Midbrain (tissue), 1 donor: ENCODE data around the gene XIRP2.
"Not testable (repeated sequence)": the region's sequence is repeated elsewhere in the genome, so short reads cannot be mapped to it uniquely, and the experiment has no call there.

ENCODE experiments used
- DNase-seq: peaks from one replicate; lab custom pipeline; 2025; lab: John Stamatoyannopoulos, UW

The XIRP2 gene

DNA sequence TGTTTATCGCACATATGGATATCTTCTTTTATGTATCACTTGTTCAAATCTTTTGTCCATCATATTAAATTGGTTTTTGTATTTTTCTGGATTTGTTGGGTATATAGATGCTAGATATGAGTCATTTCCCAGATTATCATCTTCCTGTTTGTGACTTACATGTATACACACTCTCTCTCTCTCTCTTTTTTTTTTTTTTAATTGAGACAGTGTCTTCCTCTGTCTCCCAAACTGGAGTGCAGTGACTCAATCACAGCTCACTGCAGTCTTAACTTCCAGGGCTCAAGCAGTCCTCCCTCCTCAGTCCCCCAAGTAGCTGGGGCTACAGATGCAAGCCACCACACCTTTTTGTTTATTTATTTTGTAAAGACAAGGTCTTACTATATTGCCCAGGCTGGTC lies 43.8 kb downstream of the XIRP2 start:
- DNase-seq: no peak

DNA sequence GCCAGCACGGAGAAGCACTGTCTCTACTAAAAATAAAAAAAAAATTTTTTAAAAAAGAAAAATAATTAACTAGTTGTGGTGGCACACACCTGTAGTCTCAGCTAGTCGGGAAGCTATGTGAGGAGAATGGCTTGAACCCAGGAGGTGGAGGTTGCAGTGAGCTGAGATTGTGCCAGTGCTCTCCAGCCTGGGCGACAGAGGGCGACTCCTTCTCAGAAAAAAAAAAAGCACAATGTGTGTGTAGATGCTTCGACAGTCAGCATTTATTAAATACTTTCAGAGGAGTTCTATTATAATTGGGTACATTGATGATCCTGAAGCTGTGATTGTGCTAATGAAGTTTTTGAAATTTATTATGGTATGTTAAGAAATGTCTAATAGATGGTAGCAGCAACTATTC lies 46.5 kb downstream of the XIRP2 start:
- no peak for DNase-seq

DNA sequence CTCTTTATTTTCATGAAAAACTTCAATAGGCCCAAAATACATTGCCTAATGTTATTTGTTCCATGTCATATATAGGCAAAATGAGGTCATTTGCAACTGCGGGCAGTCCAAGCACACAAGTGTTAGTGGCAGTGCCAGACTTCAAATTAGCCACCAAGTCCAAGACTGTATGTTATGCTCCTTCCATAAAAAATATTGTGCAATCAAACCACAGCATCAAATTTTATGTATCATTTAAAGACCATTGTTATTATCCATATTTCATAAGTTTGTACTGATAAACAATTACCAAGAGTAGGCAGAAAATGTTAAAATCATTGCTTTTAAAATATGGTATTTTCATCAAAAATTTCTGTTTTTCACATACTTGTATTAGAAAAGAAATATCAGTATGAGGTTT lies 54.1 kb downstream of the XIRP2 start:
- DNase-seq: no peak

- DNase-seq: no peak
Measured at GRCh38 chr2:166944909-166945308, 56.6 kb downstream of the XIRP2 start.

GRCh38 chr2:166957686-166958085 lies 69.4 kb downstream of the XIRP2 start:
- DNase-seq: no peak

GRCh38 chr2:166958986-166959481 lies 70.8 kb downstream of the XIRP2 start:
- DNase-seq: no peak

DNA sequence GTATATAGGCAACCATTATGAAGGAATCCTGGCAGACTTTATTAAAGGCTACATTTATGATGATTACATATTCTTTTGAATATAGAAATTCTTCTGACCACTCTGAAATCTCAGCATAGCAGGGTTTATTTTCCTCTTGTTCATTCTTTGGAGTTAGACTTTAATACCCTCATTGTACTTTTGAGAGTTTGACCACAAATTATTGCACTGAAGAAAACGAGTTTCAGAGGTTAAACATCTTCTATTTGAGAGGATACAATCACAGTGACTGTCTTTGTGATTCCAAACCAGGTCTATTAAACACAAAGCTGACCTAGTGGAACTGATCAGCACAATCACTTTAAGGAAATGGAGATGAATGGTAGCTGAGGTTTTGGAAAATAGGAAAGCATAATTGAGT lies 71.3 kb downstream of the XIRP2 start:
- no peak for DNase-seq

DNA sequence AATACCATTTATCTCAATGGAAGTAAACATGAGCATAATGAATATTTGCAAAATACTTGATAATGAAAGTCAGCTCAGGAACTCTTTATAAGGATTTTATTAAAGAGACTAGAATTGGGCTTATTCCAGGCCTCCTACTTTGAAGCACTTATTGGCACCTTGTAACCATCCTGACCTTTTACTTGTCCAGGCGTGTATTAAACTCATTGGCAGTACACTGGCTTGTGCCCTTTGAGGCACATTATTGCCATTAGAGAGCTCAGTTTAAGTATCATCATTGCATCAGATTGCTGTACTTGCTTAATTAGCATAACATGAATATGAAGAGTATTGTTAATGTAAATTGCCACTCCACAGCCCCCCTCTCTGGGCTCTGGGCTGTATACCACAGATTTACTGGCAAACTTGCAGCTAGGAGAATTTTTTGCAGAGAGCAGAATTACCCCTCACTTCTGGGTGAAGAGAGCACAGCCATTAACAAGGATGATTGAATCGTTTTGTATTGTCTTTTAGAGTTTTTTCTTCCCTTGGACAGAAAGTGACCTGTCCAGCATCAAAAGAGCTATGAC lies 72.5 kb downstream of the XIRP2 start:
- no peak for DNase-seq

DNA sequence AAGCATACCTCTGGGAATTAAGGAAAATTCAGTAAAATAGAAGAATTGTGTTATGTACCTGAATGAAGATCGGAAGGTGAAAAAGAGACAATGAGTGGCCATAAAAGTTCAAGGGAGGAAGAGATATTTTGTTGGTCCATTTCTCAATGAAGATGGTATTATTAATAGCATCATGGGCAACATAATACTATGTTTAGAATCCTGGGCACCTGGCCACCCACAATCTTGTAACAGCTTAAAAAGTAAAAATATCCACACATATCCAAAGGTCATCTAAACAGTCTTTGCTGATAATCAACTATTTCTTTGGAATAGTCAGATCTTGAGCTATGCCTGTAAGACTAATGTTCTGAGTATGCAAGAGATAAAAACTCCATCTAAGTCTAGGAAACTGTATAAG lies 73.7 kb downstream of the XIRP2 start:
- DNase-seq: no peak

DNA sequence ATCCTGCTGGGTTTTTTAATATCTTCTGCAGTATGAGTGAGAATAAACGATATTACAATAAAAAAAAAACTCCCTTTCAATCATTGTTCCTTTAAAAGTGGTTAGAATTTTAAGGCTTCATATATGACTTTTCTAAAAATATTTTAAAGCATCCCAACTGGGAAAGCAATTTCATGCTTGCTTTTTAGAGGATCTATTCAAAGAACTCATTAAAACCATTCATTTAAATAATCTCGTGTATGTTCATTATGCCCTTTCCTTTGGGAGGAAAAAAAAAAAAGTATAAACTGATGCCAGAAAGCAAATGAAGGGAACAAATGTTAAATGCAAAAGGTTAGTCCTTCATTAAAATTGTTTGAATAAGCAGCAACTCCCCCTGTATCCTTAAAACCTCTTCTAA lies 81.2 kb downstream of the XIRP2 start:
- DNase-seq: no peak

DNA sequence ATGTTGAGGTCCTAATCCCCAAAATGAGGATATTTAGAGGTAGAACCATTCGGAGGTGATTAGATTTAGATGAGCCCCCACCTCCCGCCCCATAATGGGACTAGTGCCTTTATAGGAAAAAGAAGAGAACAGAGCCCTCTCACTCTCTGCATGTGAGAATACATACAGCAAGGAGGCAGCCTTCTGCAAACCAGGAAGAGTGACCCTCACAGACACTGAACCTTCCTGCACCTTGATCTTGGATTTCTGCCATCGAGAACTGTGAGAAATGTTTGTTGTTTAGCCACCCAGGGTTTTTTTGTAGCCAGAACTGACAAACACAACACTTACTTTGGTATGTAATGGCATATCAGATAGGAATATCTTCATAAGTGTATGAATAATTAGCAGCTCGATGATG lies 83.7 kb downstream of the XIRP2 start:
- no peak for DNase-seq

DNA sequence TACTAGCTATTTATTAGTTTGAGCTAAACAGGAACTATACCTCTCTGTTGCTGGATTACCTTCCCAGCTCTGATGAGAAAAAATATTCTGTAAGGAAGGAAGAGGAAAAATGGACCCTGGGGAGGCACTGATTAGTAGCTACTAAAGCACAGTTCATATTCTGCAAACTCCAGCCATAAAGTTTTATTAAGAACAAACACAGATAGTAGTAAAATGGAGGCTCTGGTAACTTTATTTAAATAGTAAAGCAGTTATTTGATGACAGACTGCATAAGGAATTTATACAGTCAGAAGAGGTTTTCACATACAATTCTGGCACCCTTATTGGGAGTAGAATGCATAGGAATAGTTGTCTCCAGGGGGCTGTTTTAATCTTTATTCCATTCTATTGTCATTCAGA lies 84.1 kb downstream of the XIRP2 start:
- DNase-seq: no peak

DNA sequence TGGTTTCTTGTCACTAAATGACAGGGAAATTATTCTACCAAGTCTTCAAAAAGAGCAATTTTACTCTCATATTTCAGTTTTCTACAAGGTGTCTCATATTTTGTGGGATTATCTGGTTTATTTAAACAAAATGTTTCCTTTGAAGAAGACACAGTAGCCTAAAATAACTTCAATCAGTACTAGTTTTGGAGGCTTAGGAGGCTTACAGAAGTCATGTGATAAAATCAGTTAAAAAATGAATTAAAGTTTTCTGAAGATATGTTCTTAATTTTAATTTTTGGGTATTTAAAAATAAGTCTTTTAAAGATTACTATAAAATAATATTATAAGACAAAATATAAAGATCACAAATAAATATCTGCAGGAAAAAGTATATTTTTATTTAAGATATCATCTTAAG lies 95.9 kb downstream of the XIRP2 start:
- no peak for DNase-seq

GRCh38 chr2:166984797-166985196 lies 96.5 kb downstream of the XIRP2 start:
- no peak for DNase-seq

- no peak for DNase-seq
Measured at GRCh38 chr2:166994588-166995336, 106.5 kb downstream of the XIRP2 start.

GRCh38 chr2:166996465-166996864 lies 108.2 kb downstream of the XIRP2 start:
- DNase-seq: no peak

DNA sequence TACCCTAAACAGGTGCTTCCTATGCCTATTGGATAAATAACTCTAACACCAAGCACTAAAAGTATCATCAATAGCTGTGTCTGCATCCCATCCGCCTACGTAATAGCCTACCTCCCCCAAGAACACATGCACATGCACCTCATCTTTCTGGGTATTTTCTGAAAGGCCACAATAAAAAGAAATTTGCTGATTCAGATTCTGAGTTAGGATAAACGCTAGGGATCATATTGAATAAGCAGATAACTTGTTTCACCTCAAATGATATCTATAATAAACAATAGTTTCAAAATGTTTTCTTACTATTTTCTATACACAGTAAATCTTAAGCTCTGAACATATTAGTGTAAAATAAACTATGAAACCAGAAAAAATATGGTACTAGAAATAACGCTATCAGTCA lies 112.9 kb downstream of the XIRP2 start:
- no peak for DNase-seq

GRCh38 chr2:167005096-167005495 lies 116.8 kb downstream of the XIRP2 start:
- no peak for DNase-seq

GRCh38 chr2:167013227-167013626 lies 124.9 kb downstream of the XIRP2 start:
- no peak for DNase-seq

- no peak for DNase-seq
Measured at GRCh38 chr2:167015806-167016205, 127.5 kb downstream of the XIRP2 start.

GRCh38 chr2:167017021-167017420 lies 128.7 kb downstream of the XIRP2 start:
- DNase-seq: no peak

GRCh38 chr2:167018590-167018989 lies 130.3 kb downstream of the XIRP2 start:
- no peak for DNase-seq

DNA sequence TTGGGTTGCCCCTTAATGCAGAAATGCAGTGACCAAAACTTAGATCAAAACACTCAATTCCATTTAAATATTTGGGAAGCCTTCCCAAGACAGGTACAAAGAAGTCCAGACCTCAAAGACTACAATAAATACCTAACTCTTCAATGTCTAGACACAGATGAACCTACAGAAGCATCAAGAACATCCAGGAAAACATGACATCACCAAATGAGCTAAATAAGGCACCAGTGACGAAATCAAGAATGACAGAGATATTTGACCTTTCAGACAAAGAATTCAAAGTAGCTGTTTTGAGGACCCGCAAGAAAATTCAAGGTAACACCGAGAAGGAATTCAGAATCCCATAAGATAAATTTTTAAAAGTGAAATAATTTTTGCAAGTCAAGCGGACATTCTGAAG lies 140.2 kb downstream of the XIRP2 start:
- DNase-seq: no peak

DNA sequence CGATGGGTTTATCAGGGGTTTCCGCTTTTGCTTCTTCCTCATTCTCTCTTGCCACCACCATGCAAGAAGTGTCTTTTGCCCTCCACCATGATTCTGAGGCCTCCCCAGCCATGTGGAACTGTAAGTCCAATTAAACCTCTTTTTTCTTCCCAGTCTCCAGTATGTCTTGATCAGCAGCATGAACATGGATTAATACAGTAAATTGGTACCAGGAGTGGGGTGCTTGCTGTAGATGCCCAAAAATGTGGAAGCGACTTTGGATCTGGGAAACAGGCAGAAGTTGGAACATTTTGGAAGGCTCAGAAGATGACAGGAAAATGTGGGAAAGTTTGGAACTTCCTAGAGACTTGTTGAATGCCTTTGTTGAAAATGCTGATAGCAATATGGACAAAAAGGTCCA lies 146.7 kb downstream of the XIRP2 start:
- not testable (repeated sequence) for DNase-seq
